ENCODE measurements around the gene ZFP36L1. TPM values are rescaled to one million over a fixed set of nuclear protein-coding genes. Genes with fewer than 3 reads are reported as not detected.
A peak's percentile ranks its signal among the peaks of the same experiment; 100 is the strongest.

Gene ZFP36L1
- total and polyA plus RNA-seq, 2 of the 13 experiments (the other 11 are each of a cell fraction or from before 2014, with no cell fraction given) = 7.4 to 10.2 TPM

- Histone ChIP-seq H3K9ac (ENCODE audit: insufficient read depth, low read depth, low read length) (no peak overlapping the region), H3K79me2 (ENCODE audit: insufficient read depth, low read length) (no peaks in the 10 kb centered on the region), H4K20me1 (ENCODE audit: insufficient read depth, low read length) (no peaks in the 10 kb centered on the region), H3K4me3 (replicated peaks in 1 of 3; ENCODE audit: insufficient read depth in 1 of 3, low read depth in 2 of 3, low read length in 3 of 3) (no peak overlapping the region), H3K36me3 (replicated peaks in 1 of 2; ENCODE audit: control insufficient read depth in 1 of 2, insufficient read depth in 2 of 2, low read length in 2 of 2) (no peaks in the 10 kb centered on the region), H3K4me2 (ENCODE audit: low read depth, low read length) (0 out of 2 replicates have a peak overlapping the region, but pooled peaks have one; percentile 64), H3K9me3 (ENCODE audit: low read length) (no peaks in the 10 kb centered on the region), H2AFZ (ENCODE audit: low read length) (no peak overlapping the region), H3K27ac (ENCODE audit: extremely low read length, insufficient read depth, low read length) (no peak overlapping the region), H3K4me1 (ENCODE audit: insufficient read depth, low read length) (peaks cover 94% of the 10 kb centered on the region), H3K27me3 (ENCODE audit: control insufficient read depth in 1 of 2, insufficient read depth in 2 of 2, low read length in 2 of 2) (no peaks in the 10 kb centered on the region)
- WGBS (ENCODE audit: low lambda C conversion rate) = 76% methylated on average over 4 of the region's 4 CpGs
- no peak for FAIRE-seq
- ChIA-PET CTCF (ENCODE audit: low intra/inter-chr PET ratio, low total read pairs) (no interaction called here), POLR2A (interaction anchor here (1.5 to 2.7 kb wide), 2 partner anchors 9 to 28 kb away, joined by 3 to 12 read pairs; partner anchors contain the start of gene ZFP36L1)
- intact Hi-C loops (cut with micrococcal nuclease; ENCODE audit: unreplicated experiment) (no loop called here), in situ Hi-C loops (cut with HindIII; ENCODE audit: extremely low pct_ligation_motif_present, low pct_unique_long_range_greater_than_20kb) (loop anchor here (25.0 kb wide), 1 partner anchor 1208 kb away; the partner anchor contains the start of genes ARG2 and PIGH)
- DNase-seq (ENCODE audit: low spot score) = no peak
- ATAC-seq = no peak
- BruUV-seq (replicated peaks) = no TSS peak
- no peak for TF ChIP-seq JUN (CRISPR knock-in tag; IDR thresholded peaks at IDR 0.05)
- no peak for TF ChIP-seq ZFAT (CRISPR knock-in tag; conservative IDR thresholded peaks at IDR 0.05)
- no peak for TF ChIP-seq HDAC1 (CRISPR knock-in tag; IDR thresholded peaks at IDR 0.05)
- TF ChIP-seq IRF2 (CRISPR knock-in tag; IDR thresholded peaks at IDR 0.05) = no peak
- TF ChIP-seq ZBTB7B (CRISPR knock-in tag; IDR thresholded peaks at IDR 0.05) = no peak
- TF ChIP-seq EED (CRISPR knock-in tag; IDR thresholded peaks at IDR 0.05) = no peak
- no peak for TF ChIP-seq SRSF1 (optimal IDR thresholded peaks at IDR 0.05; ENCODE audit: low read depth, low read length)
- TF ChIP-seq CREB1 (IDR thresholded peaks at IDR 0.05) = no peak
- no peak for TF ChIP-seq CREB1 (CRISPR knock-in tag; IDR thresholded peaks at IDR 0.05)
- TF ChIP-seq ARID3A (IDR thresholded peaks at IDR 0.05; ENCODE audit: low read depth, low read length) = no peak
- no peak for TF ChIP-seq RARG (CRISPR knock-in tag; IDR thresholded peaks at IDR 0.05; ENCODE audit: low read depth)
- TF ChIP-seq NKX3-1 (CRISPR knock-in tag; IDR thresholded peaks at IDR 0.05) = no peak
These were observed 27.7 kb upstream of the ZFP36L1 start for GRCh38 chr14:68820536-68820935.

All from HepG2 (cell line).